Left cardiac atrium (tissue), 4 donors: ENCODE results near the gene KMT2E. TPM values are rescaled to one million over a fixed set of nuclear protein-coding genes. Genes with fewer than 3 reads are reported as not detected.
"Not testable (repeated sequence)": the region's sequence is repeated elsewhere in the genome, so short reads cannot be mapped to it uniquely, and the experiment has no call there.

Experiments used
- ATAC-seq, 2 donors: fragments of 200-7000 bp; cut with Tn5 transposase; one replicate each; pipeline ENCODE4 v1.9.1; 2020; ENCODE audit warnings: mild to moderate bottlenecking in 2 of 2, moderate library complexity in 2 of 2
- DNase-seq: peaks from one replicate; pipeline ENCODE4 v3.0.0-alpha.2; 2020
- intact Hi-C, 2 donors: fragments of 100-400 bp; cut with DNase I; formaldehyde crosslinking; loops; one replicate each; pipeline versions ENCODE4 v1.14.1 to v1.15.1; 2022 to 2023
- total RNA-seq, 2 donors: library from RNA; stranded (reverse); fragmentation: NEBNext Ultra II Directional; extraction: Animal tissue kit (Norgen Biotek cat#: 25700); gene quantifications; one replicate each; pipeline ENCODE4 v1.2.1, GENCODE V29; 2021
- donor health status: DM: no; HTN: yes; CAD: no.
- donor health status: DM: no; HTN: yes; CAD: no; lungs with severe emphysema.
- donor health status: DM: yes; HTN: yes; CAD: no.
- donor health status: Dilated cardiomyopathy.

The KMT2E gene
- total RNA-seq, 2 donors from 2014 or later: 45.3 to 59.0 TPM

- ATAC-seq: peak; percentile 74 to 91
- peak; percentile 68 for DNase-seq
- intact Hi-C loops: no loop called here
Measured at GRCh38 chr7:105003275-105003674, 10.7 kb upstream of the KMT2E start.

- peak; percentile 17 to 27 for ATAC-seq
- DNase-seq: no peak
- intact Hi-C loops: no loop called here
Measured at GRCh38 chr7:105003872-105004510, 10.0 kb upstream of the KMT2E start.

GRCh38 chr7:105005006-105005405 is 9.0 kb upstream of the KMT2E start:
- intact Hi-C loops, ATAC-seq: not testable (repeated sequence)

GRCh38 chr7:105005486-105005885 is 8.5 kb upstream of the KMT2E start:
- DNase-seq, intact Hi-C loops, ATAC-seq: not testable (repeated sequence)

More at GRCh38 chr7:105005006-105005405, 9.0 kb upstream of the KMT2E start:
- not testable (repeated sequence) for DNase-seq

- ATAC-seq (no peak), DNase-seq (no peak)
- intact Hi-C loops: no loop called here
Measured at GRCh38 chr7:105006367-105007136, 7.5 kb upstream of the KMT2E start.

GRCh38 chr7:105007298-105007697 is 6.7 kb upstream of the KMT2E start:
- intact Hi-C loops: no loop called here

GRCh38 chr7:105009667-105010503 is 4.1 kb upstream of the KMT2E start:
- ATAC-seq (no peak), DNase-seq (no peak)
- intact Hi-C loops: no loop called here

More at GRCh38 chr7:105007298-105007697, 6.7 kb upstream of the KMT2E start:
- ATAC-seq: no peak
- DNase-seq: no peak

GRCh38 chr7:105010504-105011130 is 3.4 kb upstream of the KMT2E start:
- ATAC-seq: no peak
- intact Hi-C loops: no loop called here
- no peak for DNase-seq

- no peak for ATAC-seq
- intact Hi-C loops: no loop called here
- DNase-seq: no peak
Measured at GRCh38 chr7:105011141-105011830, 2.7 kb upstream of the KMT2E start.

- ATAC-seq: no peak
- peak; percentile 31 for DNase-seq
- intact Hi-C loops: no loop called here
Measured at GRCh38 chr7:105011831-105012502, 2.0 kb upstream of the KMT2E start.

- ATAC-seq (peak; percentile 89 to 92), DNase-seq (peak; percentile 99)
- intact Hi-C loops: no loop called here
Measured at GRCh38 chr7:105012503-105013220, 1.3 kb upstream of the KMT2E start.

GRCh38 chr7:105013221-105013815 is 687 bp upstream of the KMT2E start:
- intact Hi-C loops: no loop called here
- DNase-seq (peak; percentile 95), ATAC-seq (peak; percentile 85 to 86)

- intact Hi-C loops: loop anchor here in 1 of 2 donors (1.0 kb wide), 1 partner anchor 31 kb away; no protein-coding TSS in a partner anchor
- ATAC-seq (peak in 1 of 2 donors; percentile 6), DNase-seq (peak; percentile 48)
Measured at GRCh38 chr7:105014693-105015389, 836 bp downstream of the KMT2E start.

- intact Hi-C loops: no loop called here
- DNase-seq: peak; percentile 39
- ATAC-seq: no peak
Measured at GRCh38 chr7:105015390-105015965, 1.5 kb downstream of the KMT2E start.

GRCh38 chr7:105016068-105016708 is 2.2 kb downstream of the KMT2E start:
- intact Hi-C loops: no loop called here
- DNase-seq (no peak), ATAC-seq (no peak)
